Uterus (tissue), 2 donors: Measurements from ENCODE around the gene SHC1.

ENCODE experiments used
- POLR2A ChIP-seq, 2 donors: fragments of 450-650 bp; IDR thresholded peaks; one replicate each; pipeline ENCODE4 v1.6.1; 2016; ENCODE audit warnings: antibody characterized with exemption in 2 of 2, mild to moderate bottlenecking in 1 of 2, moderate library complexity in 1 of 2
- TF ChIP-seq, protein P1 (sequence below), 4 experiments: fragments of 200-600 bp in 2 of 4; fragments of 450-650 bp in 2 of 4; sonication (generic) in 2 of 4; IDR thresholded peaks; one replicate each; pipeline ENCODE4 v1.5.1; 2016 to 2019; ENCODE audit warnings: antibody characterized with exemption in 4 of 4, mild to moderate bottlenecking in 2 of 4, moderate library complexity in 1 of 4

- TF ChIP-seq, protein P1, sequence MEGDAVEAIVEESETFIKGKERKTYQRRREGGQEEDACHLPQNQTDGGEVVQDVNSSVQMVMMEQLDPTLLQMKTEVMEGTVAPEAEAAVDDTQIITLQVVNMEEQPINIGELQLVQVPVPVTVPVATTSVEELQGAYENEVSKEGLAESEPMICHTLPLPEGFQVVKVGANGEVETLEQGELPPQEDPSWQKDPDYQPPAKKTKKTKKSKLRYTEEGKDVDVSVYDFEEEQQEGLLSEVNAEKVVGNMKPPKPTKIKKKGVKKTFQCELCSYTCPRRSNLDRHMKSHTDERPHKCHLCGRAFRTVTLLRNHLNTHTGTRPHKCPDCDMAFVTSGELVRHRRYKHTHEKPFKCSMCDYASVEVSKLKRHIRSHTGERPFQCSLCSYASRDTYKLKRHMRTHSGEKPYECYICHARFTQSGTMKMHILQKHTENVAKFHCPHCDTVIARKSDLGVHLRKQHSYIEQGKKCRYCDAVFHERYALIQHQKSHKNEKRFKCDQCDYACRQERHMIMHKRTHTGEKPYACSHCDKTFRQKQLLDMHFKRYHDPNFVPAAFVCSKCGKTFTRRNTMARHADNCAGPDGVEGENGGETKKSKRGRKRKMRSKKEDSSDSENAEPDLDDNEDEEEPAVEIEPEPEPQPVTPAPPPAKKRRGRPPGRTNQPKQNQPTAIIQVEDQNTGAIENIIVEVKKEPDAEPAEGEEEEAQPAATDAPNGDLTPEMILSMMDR (IDR thresholded peaks at IDR 0.05): no peak
- TF ChIP-seq POLR2A (IDR thresholded peaks at IDR 0.05): no peak
Observed at GRCh38 chr1:154913273-154913672, 57.3 kb downstream of the SHC1 start.
